ENCODE results near the gene SRGAP3. TPM values are rescaled to one million over a fixed set of nuclear protein-coding genes. Genes with fewer than 3 reads are reported as not detected.

The SRGAP3 gene
- total RNA-seq, 1 experiment from 2014 or later, result 17.9 TPM

DNA sequence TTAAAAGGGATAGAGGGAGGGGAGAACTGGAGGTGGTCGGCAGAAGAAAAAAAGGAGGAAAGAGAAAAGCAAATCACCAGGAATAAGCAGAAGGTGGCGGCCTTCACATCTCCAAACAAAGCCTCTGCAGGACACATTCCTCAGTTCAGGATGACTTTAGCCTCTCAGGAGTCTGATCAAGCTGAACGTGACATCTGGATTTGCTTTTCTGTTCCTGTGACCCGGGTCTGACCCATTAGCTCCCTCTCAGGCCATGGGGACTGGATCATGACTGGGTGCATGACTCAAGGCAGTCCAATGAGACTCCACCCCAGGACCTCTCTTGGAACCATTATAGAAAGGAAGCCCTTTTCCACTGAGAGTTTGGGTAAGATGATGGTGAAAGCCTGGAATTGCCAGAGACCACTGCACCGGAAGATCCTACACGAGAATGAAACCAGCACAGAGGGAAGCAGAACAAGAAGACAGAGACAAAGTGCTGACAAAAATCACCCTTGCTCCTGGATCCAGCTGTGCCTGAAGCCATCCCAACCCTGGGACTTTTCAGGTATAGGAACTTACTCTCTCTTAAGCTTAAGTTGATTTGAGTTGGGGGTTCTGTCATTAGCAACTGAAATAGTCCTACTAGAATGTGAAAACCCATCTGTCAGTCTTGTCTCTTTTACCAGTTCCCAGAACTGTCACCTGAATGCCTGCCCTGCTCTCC, 240.7 kb downstream of the SRGAP3 start (continued):
- no peak for TF ChIP-seq ELF4 (CRISPR knock-in tag; IDR thresholded peaks at IDR 0.05; ENCODE audit: low read depth)

DNA sequence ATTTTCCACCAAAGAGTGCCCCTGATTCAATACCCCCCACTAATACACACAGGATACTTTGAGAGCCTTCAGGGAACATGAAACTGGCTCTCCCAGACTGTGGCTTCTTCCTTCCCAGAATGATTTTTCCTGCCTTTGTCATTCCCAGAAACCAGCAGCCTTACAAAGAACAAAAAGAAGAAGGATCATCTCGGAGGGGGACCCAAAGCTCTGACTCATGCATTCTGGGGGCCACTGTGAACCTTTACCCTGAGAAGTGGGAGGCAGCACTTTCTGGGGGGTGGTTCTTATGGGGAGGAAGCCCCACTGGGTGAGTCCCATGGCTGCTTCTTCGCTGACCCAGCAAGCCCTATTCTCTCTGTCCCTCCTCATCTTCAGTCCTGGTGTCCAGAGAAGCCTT, 241.5 kb downstream of the SRGAP3 start:
- TF ChIP-seq PRRX2 (CRISPR knock-in tag; IDR thresholded peaks at IDR 0.05) (no peak), NR1H2 (CRISPR knock-in tag; IDR thresholded peaks at IDR 0.05) (no peak), RELA (CRISPR knock-in tag; IDR thresholded peaks at IDR 0.05; ENCODE audit: borderline replicate concordance) (no peak), ZBTB21 (CRISPR knock-in tag; IDR thresholded peaks at IDR 0.05; ENCODE audit: borderline replicate concordance) (no peak), MYBL2 (CRISPR knock-in tag; IDR thresholded peaks at IDR 0.05) (no peak), RORB (CRISPR knock-in tag; IDR thresholded peaks at IDR 0.05) (no peak), CREB1 (CRISPR knock-in tag; IDR thresholded peaks at IDR 0.05) (no peak), ZNF138 (CRISPR knock-in tag; conservative IDR thresholded peaks at IDR 0.05) (no peak), TEAD4 (CRISPR knock-in tag; IDR thresholded peaks at IDR 0.05) (no peak), JAZF1 (CRISPR knock-in tag; IDR thresholded peaks at IDR 0.05) (no peak)
- TF ChIP-seq, protein P1, sequence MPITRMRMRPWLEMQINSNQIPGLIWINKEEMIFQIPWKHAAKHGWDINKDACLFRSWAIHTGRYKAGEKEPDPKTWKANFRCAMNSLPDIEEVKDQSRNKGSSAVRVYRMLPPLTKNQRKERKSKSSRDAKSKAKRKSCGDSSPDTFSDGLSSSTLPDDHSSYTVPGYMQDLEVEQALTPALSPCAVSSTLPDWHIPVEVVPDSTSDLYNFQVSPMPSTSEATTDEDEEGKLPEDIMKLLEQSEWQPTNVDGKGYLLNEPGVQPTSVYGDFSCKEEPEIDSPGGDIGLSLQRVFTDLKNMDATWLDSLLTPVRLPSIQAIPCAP (CRISPR knock-in tag; IDR thresholded peaks at IDR 0.05), result no peak
- TF ChIP-seq, protein P2, sequence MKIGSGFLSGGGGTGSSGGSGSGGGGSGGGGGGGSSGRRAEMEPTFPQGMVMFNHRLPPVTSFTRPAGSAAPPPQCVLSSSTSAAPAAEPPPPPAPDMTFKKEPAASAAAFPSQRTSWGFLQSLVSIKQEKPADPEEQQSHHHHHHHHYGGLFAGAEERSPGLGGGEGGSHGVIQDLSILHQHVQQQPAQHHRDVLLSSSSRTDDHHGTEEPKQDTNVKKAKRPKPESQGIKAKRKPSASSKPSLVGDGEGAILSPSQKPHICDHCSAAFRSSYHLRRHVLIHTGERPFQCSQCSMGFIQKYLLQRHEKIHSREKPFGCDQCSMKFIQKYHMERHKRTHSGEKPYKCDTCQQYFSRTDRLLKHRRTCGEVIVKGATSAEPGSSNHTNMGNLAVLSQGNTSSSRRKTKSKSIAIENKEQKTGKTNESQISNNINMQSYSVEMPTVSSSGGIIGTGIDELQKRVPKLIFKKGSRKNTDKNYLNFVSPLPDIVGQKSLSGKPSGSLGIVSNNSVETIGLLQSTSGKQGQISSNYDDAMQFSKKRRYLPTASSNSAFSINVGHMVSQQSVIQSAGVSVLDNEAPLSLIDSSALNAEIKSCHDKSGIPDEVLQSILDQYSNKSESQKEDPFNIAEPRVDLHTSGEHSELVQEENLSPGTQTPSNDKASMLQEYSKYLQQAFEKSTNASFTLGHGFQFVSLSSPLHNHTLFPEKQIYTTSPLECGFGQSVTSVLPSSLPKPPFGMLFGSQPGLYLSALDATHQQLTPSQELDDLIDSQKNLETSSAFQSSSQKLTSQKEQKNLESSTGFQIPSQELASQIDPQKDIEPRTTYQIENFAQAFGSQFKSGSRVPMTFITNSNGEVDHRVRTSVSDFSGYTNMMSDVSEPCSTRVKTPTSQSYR (CRISPR knock-in tag; IDR thresholded peaks at IDR 0.05), result no peak
- TF ChIP-seq, protein P3, sequence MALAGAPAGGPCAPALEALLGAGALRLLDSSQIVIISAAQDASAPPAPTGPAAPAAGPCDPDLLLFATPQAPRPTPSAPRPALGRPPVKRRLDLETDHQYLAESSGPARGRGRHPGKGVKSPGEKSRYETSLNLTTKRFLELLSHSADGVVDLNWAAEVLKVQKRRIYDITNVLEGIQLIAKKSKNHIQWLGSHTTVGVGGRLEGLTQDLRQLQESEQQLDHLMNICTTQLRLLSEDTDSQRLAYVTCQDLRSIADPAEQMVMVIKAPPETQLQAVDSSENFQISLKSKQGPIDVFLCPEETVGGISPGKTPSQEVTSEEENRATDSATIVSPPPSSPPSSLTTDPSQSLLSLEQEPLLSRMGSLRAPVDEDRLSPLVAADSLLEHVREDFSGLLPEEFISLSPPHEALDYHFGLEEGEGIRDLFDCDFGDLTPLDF (CRISPR knock-in tag; IDR thresholded peaks at IDR 0.05), result no peak
- peaks cover 9% of the 10 kb centered on the region for H3K4me1 Mint-ChIP-seq
- ATAC-seq (peak; percentile 34), DNase-seq (ENCODE audit: low spot score) (no peak)
- 0 out of 2 replicates have a peak, but pooled peaks cover 7% of the 10 kb centered on the region for H3K36me3 Mint-ChIP-seq
- H3K4me3 Mint-ChIP-seq, result no peak overlapping the region
- no peaks in the 10 kb centered on the region for H3K27me3 Mint-ChIP-seq (ENCODE audit: low read depth)
- POLR2A ChIA-PET, result no interaction called here
- CTCF ChIA-PET, result interaction anchor here (0.7 to 2.4 kb wide), 5 partner anchors 11 to 71 kb away, joined by 3 to 16 read pairs (median 3); no protein-coding TSS in a partner anchor
- H3K27ac Mint-ChIP-seq, result peak overlapping the region; percentile 51; the same call in 1 of the 2 replicates
- H3K9me3 Mint-ChIP-seq, result peaks cover 10% of the 10 kb centered on the region

DNA sequence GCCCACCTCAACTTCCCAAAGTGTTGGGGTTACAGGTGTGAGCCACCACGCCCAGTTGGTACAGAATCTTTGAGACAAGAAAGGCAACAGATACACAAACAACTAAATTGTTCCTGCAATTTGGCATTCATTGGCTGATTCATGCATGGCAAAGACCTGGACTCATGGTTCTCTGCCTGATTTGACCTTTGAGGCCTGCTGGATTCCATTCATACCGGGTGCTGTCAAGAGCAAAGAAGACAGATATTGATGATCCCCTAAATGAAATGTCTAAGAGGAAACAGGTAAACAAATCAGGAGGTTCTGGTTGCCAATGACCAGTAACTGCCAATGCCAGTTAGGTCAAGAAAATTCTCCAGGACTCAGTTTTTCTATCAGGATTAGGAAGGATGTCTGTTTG, 242.2 kb downstream of the SRGAP3 start:
- ChIA-PET CTCF (no interaction called here), POLR2A (no interaction called here)
- Mint-ChIP-seq H3K4me1 (peaks cover 9% of the 10 kb centered on the region), H3K9me3 (peaks cover 10% of the 10 kb centered on the region), H3K36me3 (0 out of 2 replicates have a peak, but pooled peaks cover 7% of the 10 kb centered on the region), H3K27me3 (ENCODE audit: low read depth) (no peaks in the 10 kb centered on the region), H3K27ac (no peak overlapping the region), H3K4me3 (no peak overlapping the region)
- ATAC-seq, result no peak
- no peak for DNase-seq (ENCODE audit: low spot score)
- TF ChIP-seq, protein P4, sequence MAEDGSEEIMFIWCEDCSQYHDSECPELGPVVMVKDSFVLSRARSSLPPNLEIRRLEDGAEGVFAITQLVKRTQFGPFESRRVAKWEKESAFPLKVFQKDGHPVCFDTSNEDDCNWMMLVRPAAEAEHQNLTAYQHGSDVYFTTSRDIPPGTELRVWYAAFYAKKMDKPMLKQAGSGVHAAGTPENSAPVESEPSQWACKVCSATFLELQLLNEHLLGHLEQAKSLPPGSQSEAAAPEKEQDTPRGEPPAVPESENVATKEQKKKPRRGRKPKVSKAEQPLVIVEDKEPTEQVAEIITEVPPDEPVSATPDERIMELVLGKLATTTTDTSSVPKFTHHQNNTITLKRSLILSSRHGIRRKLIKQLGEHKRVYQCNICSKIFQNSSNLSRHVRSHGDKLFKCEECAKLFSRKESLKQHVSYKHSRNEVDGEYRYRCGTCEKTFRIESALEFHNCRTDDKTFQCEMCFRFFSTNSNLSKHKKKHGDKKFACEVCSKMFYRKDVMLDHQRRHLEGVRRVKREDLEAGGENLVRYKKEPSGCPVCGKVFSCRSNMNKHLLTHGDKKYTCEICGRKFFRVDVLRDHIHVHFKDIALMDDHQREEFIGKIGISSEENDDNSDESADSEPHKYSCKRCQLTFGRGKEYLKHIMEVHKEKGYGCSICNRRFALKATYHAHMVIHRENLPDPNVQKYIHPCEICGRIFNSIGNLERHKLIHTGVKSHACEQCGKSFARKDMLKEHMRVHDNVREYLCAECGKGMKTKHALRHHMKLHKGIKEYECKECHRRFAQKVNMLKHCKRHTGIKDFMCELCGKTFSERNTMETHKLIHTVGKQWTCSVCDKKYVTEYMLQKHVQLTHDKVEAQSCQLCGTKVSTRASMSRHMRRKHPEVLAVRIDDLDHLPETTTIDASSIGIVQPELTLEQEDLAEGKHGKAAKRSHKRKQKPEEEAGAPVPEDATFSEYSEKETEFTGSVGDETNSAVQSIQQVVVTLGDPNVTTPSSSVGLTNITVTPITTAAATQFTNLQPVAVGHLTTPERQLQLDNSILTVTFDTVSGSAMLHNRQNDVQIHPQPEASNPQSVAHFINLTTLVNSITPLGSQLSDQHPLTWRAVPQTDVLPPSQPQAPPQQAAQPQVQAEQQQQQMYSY (CRISPR knock-in tag; IDR thresholded peaks at IDR 0.05), result no peak
- TF ChIP-seq, protein P5, sequence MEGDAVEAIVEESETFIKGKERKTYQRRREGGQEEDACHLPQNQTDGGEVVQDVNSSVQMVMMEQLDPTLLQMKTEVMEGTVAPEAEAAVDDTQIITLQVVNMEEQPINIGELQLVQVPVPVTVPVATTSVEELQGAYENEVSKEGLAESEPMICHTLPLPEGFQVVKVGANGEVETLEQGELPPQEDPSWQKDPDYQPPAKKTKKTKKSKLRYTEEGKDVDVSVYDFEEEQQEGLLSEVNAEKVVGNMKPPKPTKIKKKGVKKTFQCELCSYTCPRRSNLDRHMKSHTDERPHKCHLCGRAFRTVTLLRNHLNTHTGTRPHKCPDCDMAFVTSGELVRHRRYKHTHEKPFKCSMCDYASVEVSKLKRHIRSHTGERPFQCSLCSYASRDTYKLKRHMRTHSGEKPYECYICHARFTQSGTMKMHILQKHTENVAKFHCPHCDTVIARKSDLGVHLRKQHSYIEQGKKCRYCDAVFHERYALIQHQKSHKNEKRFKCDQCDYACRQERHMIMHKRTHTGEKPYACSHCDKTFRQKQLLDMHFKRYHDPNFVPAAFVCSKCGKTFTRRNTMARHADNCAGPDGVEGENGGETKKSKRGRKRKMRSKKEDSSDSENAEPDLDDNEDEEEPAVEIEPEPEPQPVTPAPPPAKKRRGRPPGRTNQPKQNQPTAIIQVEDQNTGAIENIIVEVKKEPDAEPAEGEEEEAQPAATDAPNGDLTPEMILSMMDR (IDR thresholded peaks at IDR 0.05), result no peak
- no peak for TF ChIP-seq ATF1 (CRISPR knock-in tag; IDR thresholded peaks at IDR 0.05)
- TF ChIP-seq, protein P6, sequence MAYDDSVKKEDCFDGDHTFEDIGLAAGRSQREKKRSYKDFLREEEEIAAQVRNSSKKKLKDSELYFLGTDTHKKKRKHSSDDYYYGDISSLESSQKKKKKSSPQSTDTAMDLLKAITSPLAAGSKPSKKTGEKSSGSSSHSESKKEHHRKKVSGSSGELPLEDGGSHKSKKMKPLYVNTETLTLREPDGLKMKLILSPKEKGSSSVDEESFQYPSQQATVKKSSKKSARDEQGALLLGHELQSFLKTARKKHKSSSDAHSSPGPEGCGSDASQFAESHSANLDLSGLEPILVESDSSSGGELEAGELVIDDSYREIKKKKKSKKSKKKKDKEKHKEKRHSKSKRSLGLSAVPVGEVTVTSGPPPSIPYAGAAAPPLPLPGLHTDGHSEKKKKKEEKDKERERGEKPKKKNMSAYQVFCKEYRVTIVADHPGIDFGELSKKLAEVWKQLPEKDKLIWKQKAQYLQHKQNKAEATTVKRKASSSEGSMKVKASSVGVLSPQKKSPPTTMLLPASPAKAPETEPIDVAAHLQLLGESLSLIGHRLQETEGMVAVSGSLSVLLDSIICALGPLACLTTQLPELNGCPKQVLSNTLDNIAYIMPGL (CRISPR knock-in tag; IDR thresholded peaks at IDR 0.05), result no peak
- no peak for TF ChIP-seq GABPB1 (CRISPR knock-in tag; IDR thresholded peaks at IDR 0.05)
- TF ChIP-seq EMX1 (CRISPR knock-in tag; IDR thresholded peaks at IDR 0.05), result no peak
- no peak for TF ChIP-seq ESRRA (CRISPR knock-in tag; IDR thresholded peaks at IDR 0.05; ENCODE audit: borderline replicate concordance)

All from WTC11 (cell line).